Activated CD4-positive, alpha-beta T cell treated with anti-CD3 and anti-CD28 coated beads for 36 hours (primary cell): ENCODE data around the gene LIN28A. TPM values are rescaled to one million over a fixed set of nuclear protein-coding genes. Genes with fewer than 3 reads are reported as not detected.

ENCODE experiments used
- ATAC-seq: fragments of 200-7000 bp; cut with Tn5 transposase; one replicate; pipeline ENCODE4 v1.10.0; 2021; ENCODE audit warnings: mild to moderate bottlenecking, moderate library complexity
- CTCF ChIA-PET: fragments of 350-600 bp; sonication (Branson Sonifier 250); formaldehyde crosslinking; loops from one replicate; lab custom pipeline; 2021; ENCODE audit warnings: antibody characterized with exemption; lab: Charles Lee
- POLR2A ChIA-PET: fragments of 350-600 bp; sonication (Branson Sonifier 250); formaldehyde crosslinking; loops from one replicate; lab custom pipeline; 2021; ENCODE audit warnings: antibody characterized with exemption, inconsistent platforms; lab: Charles Lee
- DNase-seq: peaks from one replicate; pipeline ENCODE4 v3.0.0-alpha.2; 2020
- H3K27ac Mint-ChIP-seq: one replicate; pipeline ENCODE4 v1.8.0; 2021; ENCODE audit warnings: mixed read lengths
- H3K27me3 Mint-ChIP-seq: one replicate; pipeline ENCODE4 v1.8.0; 2021; ENCODE audit warnings: mixed read lengths
- H3K36me3 Mint-ChIP-seq: one replicate; pipeline ENCODE4 v1.8.0; 2021; ENCODE audit warnings: low read depth, mixed read lengths
- H3K4me1 Mint-ChIP-seq: one replicate; pipeline ENCODE4 v1.8.0; 2021; ENCODE audit warnings: mixed read lengths
- H3K4me3 Mint-ChIP-seq: one replicate; pipeline ENCODE4 v1.8.0; 2021; ENCODE audit warnings: mild to moderate bottlenecking, moderate library complexity, mixed read lengths
- H3K9me3 Mint-ChIP-seq: one replicate; pipeline ENCODE4 v1.8.0; 2021; ENCODE audit warnings: low read depth, mixed read lengths
- intact Hi-C, 2 experiments: fragments of 100-400 bp; cut with DNase I in 1 of 2; cut with micrococcal nuclease in 1 of 2; formaldehyde crosslinking; loops; one replicate each; pipeline versions ENCODE4 v1.14.2 to v1.15.1; 2022 to 2024; cut with DNase I, micrococcal nuclease
- total RNA-seq, 2 experiments: library from RNA; stranded (reverse); gene quantifications; one replicate each; pipeline ENCODE4 v1.2.3, GENCODE V29; 2021

LIN28A gene
- total RNA-seq, 2 experiments from 2014 or later = not detected

DNA sequence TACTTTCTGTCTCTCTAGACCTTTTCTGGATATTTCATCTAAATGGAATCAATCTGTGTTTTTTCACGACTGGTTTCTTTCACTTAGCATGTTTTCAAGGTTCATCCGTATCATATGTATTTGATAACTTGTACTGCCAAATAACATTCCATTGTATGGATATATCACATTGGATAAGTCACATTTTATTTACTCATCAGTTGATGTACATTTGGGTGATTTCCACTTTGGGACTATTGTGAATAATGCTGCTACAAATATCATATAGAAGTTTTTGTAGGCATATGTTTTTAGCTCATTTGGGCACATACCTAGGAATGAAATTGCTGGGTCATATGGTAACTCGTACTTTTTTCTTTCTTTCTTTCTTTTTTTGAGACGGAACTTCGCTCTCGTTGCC lies 68.4 kb downstream of the LIN28A start:
- no peaks in the 10 kb centered on the region for H3K9me3 Mint-ChIP-seq
- peaks cover 36% of the 10 kb centered on the region for H3K36me3 Mint-ChIP-seq
- intact Hi-C loops = no loop called here
- no peak overlapping the region for H3K27ac Mint-ChIP-seq
- H3K4me3 Mint-ChIP-seq = no peak overlapping the region
- ChIA-PET POLR2A (interaction anchor here (0.7 to 1.5 kb wide), 2 partner anchors 9 to 21 kb away, joined by 3 to 5 read pairs; no protein-coding TSS in a partner anchor), CTCF (interaction anchor here (0.7 to 1.0 kb wide), 2 partner anchors 9 to 332 kb away, joined by 3 read pairs; no protein-coding TSS in a partner anchor)
- no peaks in the 10 kb centered on the region for H3K27me3 Mint-ChIP-seq
- ATAC-seq (no peak), DNase-seq (no peak)
- H3K4me1 Mint-ChIP-seq = peaks cover 39% of the 10 kb centered on the region

Other genes with a start within 250 kb of the LIN28A start
- gene C1orf232, start 241.9 kb upstream of the LIN28A start, total RNA-seq = not detected
- gene ZNF593, start 240.9 kb upstream of the LIN28A start, total RNA-seq = 10 to 100 TPM; 44.6 to 56.3 TPM
- not detected for gene ZNF593OS, start 239.0 kb upstream of the LIN28A start, total RNA-seq
- 1 to 10 TPM; 3.0 to 3.2 TPM for gene CNKSR1, start 233.3 kb upstream of the LIN28A start, total RNA-seq
- not detected for gene CATSPER4, start 220.2 kb upstream of the LIN28A start, total RNA-seq
- gene CEP85, start 176.6 kb upstream of the LIN28A start, total RNA-seq = 10 to 100 TPM; 31.1 to 31.9 TPM
- 100 to 1,000 TPM; 267 to 381 TPM for gene SH3BGRL3, start 130.7 kb upstream of the LIN28A start, total RNA-seq
- 10 to 100 TPM; 19.4 to 22.2 TPM for gene UBXN11, start 104.2 kb upstream of the LIN28A start, total RNA-seq
- gene CD52, start 92.9 kb upstream of the LIN28A start, total RNA-seq = 100 to 1,000 TPM; 216 to 217 TPM
- gene CRYBG2, start 56.7 kb upstream of the LIN28A start, total RNA-seq = 1 to 10 TPM; 1.5 to 1.6 TPM
- gene ZNF683, start 38.1 kb upstream of the LIN28A start, total RNA-seq = not detected
- gene DHDDS, start 21.5 kb downstream of the LIN28A start, total RNA-seq = 10 to 100 TPM; 34.1 to 40.7 TPM
- gene HMGN2, start 61.6 kb downstream of the LIN28A start, total RNA-seq = 100 to 1,000 TPM; 660 to 867 TPM
- 100 to 1,000 TPM; 116 to 160 TPM for gene RPS6KA1, start 118.9 kb downstream of the LIN28A start, total RNA-seq